ENCODE measurements around the gene SMIM32. TPM values are rescaled to one million over a fixed set of nuclear protein-coding genes. Genes with fewer than 3 reads are reported as not detected.

The SMIM32 gene
- total and polyA plus RNA-seq, 8 donors = 0.30 to 22.0 (median 0.75) TPM; not detected in 3

- peaks cover 5 to 54% (median 46%) of the 10 kb centered on the region in 4 donors for H3K36me3 ChIP-seq
- TF ChIP-seq POLR2AphosphoS5 (IDR thresholded peaks at IDR 0.05) (no peak), CTCF (IDR thresholded peaks at IDR 0.05) (no peak), POLR2A (IDR thresholded peaks at IDR 0.05) (no peak), EP300 (IDR thresholded peaks at IDR 0.05) (no peak)
- 93 to 99% (median 96%) methylated on average over 2 of the region's 2 CpGs for WGBS, 5 donors
- no peak overlapping the region for H3K27ac ChIP-seq
- no peak for DNase-seq
- peaks cover 2 to 67% (median 32%) of the 10 kb centered on the region in 4 donors for H3K4me1 ChIP-seq
- no peaks in the 10 kb centered on the region for H3K9me3 ChIP-seq
- H3K27me3 ChIP-seq = no peaks in the 10 kb centered on the region
- H3K4me3 ChIP-seq = no peak overlapping the region
- intact Hi-C loops (cut with DNase I; ENCODE audit: low total_unique reads) = no loop called here
Measured at GRCh38 chr5:136155078-136155477, 37.9 kb downstream of the SMIM32 start.

GRCh38 chr5:136153581-136154236 is 39.3 kb downstream of the SMIM32 start:
- no peak for TF ChIP-seq EP300 (IDR thresholded peaks at IDR 0.05)
- no peak for TF ChIP-seq CTCF (IDR thresholded peaks at IDR 0.05)
- TF ChIP-seq POLR2A (IDR thresholded peaks at IDR 0.05) = no peak
- no peak for TF ChIP-seq POLR2AphosphoS5 (IDR thresholded peaks at IDR 0.05)
- no peak overlapping the region for H3K27ac ChIP-seq
- no peak for DNase-seq
- intact Hi-C loops (cut with DNase I; ENCODE audit: low total_unique reads) = no loop called here
- H3K4me1 ChIP-seq = peaks cover 9 to 66% (median 34%) of the 10 kb centered on the region in 4 donors
- 93 to 96% (median 95%) methylated on average over 11 of the region's 11 CpGs for WGBS, 5 donors
- H3K27me3 ChIP-seq = no peaks in the 10 kb centered on the region
- no peaks in the 10 kb centered on the region for H3K9me3 ChIP-seq
- H3K36me3 ChIP-seq = peaks cover 5 to 51% (median 46%) of the 10 kb centered on the region in 4 donors
- H3K4me3 ChIP-seq = no peak overlapping the region

GRCh38 chr5:136149891-136150290 is 43.1 kb downstream of the SMIM32 start:
- no peak overlapping the region for H3K27ac ChIP-seq
- H3K9me3 ChIP-seq = no peaks in the 10 kb centered on the region
- no peak overlapping the region for H3K4me3 ChIP-seq
- no peak for TF ChIP-seq POLR2AphosphoS5 (IDR thresholded peaks at IDR 0.05)
- no peak for TF ChIP-seq POLR2A (IDR thresholded peaks at IDR 0.05)
- TF ChIP-seq EP300 (IDR thresholded peaks at IDR 0.05) = no peak
- no peak for TF ChIP-seq CTCF (IDR thresholded peaks at IDR 0.05)
- peaks cover 9 to 75% (median 38%) of the 10 kb centered on the region in 4 donors for H3K4me1 ChIP-seq
- H3K36me3 ChIP-seq = peaks cover 5 to 25% (median 23%) of the 10 kb centered on the region in 4 donors
- 28 to 56% (median 49%) methylated on average over 1 of the region's 1 CpG for WGBS, 5 donors
- intact Hi-C loops (cut with DNase I; ENCODE audit: low total_unique reads) = no loop called here
- no peaks in the 10 kb centered on the region for H3K27me3 ChIP-seq
- DNase-seq = no peak

DNA sequence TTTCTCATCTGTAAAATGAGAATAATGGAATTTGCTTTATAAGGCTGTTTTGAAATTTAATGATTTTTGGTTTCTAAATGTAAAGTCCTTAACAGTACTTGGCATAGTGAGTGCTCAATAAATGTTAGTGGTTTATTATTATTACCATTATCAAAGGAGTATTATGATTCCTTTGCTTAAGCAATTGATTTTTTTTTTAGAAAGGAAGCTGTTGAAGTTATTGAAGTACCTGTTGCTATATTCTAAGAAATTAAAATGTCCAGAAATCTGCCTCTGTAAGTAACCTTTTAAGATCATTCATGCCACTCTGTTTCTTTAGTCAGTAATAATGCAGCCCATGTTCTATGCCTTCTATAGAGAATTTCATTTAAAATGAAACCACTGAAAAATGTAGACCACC is 45.3 kb downstream of the SMIM32 start:
- intact Hi-C loops (cut with DNase I; ENCODE audit: low total_unique reads) = no loop called here
- Histone ChIP-seq H3K4me1 (peaks cover 17 to 90% (median 57%) of the 10 kb centered on the region in 4 donors), H3K9me3 (no peaks in the 10 kb centered on the region), H3K4me3 (no peak overlapping the region), H3K36me3 (peaks cover 0 to 4% (median 3%) of the 10 kb centered on the region in 4 donors), H3K27me3 (no peaks in the 10 kb centered on the region), H3K27ac (no peak overlapping the region)
- DNase-seq = no peak
- no peak for TF ChIP-seq POLR2AphosphoS5 (IDR thresholded peaks at IDR 0.05)
- TF ChIP-seq CTCF (IDR thresholded peaks at IDR 0.05) = no peak
- TF ChIP-seq EP300 (IDR thresholded peaks at IDR 0.05) = no peak
- TF ChIP-seq POLR2A (IDR thresholded peaks at IDR 0.05) = no peak
